Activated T-helper 9 cell treated with anti-CD3 and anti-CD28 coated beads, Interleukin-2, amount 50 U/mL, for 16 hours (primary cell): Measurements from ENCODE around the gene FGF12.

Experiments
- DNase-seq: peaks from one replicate; pipeline ENCODE4 v3.0.0-alpha.2; 2020; ENCODE audit warnings: low read depth

The FGF12 gene

DNA sequence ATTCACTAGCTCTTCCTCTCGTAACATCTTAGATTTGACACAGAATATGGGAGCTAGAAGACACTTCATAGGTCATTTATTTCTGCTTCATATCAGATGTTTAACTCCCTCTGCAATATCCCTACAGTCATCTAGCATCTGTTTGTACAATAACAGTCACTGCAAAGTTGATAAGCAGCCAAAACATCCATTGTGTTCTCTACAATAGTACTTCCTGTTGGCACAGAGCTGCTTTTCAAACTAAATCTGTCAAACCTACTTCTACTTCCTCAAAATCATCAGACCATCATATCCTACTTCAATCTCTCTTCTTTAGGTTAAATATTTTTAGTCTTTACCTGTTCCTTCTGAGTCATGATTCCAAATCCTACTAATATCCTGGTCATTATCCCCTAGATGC, 233.2 kb downstream of the FGF12 start:
- DNase-seq, result no peak

DNA sequence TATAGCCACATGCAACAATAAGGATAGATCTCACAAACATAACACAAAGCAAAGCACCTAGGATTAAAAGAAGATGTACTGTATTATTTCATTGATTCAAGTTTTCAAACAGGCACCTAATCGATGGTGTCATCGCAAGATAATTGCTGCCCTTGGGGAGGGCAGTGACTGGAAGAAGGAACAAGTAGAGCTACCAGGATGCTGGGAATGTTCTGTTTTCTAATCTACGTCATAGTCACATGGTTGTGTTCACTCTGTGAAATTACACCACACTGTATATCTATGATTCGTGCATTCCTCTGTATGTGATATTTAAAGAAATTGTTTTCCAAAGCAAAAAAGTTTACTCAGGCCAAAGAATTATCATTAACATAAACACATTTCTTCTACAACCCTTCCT, 236.6 kb downstream of the FGF12 start:
- no peak for DNase-seq

DNA sequence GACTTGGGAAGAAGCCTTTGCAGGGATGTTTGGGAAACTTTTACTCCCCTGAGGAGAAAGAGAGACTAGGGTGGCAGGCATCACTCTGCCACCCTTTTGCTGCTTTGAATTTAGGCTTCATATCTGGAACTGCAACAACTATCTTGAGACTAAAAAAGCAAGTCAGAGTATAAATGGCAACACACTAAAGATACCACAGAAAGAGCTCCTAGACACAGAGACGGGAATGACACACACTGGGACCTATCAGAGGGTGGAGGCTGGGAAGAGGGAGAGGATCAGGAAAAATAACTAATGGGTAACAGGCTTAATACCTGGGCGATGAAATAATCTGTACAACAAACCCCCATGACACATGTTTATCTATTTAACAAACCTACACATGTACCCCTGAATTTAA, 237.8 kb downstream of the FGF12 start:
- DNase-seq, result no peak

DNA sequence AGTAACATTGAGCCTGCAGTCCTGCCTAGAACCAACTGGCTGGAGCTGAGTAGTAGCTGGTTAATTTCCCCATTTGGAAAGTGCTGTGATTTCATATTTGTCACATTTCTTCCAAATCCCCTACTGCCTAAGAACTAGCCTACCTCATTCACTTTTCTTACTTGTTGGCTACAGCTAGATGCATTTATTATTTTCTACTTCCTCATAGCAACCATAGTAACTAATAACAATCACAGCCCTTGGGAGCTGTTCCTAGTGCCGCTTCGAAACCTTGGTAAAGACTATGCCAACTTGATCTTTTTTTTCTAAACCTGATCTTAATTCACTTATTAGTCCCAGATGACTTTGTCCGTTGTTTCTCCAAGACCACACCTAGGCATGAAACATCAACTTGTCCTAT, 240.3 kb downstream of the FGF12 start:
- no peak for DNase-seq

DNA sequence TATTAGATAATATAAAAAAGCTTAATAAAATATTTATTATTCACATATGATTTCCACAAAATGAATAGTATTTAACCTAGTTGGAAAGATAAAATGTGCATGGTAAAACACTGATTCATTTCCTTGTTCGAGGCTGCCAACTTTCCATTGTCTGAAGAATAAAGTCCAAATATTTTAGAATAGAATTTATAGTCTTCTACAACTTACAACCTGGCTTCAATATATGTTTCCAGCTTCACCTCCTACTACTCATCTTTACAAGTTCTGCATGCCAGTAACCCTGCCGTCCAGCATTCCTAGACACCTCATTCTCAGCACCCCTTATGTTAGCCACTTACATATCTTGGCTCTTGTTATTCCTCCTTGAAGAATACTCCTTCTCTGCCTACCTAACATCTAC, 244.5 kb downstream of the FGF12 start:
- DNase-seq, result no peak

DNA sequence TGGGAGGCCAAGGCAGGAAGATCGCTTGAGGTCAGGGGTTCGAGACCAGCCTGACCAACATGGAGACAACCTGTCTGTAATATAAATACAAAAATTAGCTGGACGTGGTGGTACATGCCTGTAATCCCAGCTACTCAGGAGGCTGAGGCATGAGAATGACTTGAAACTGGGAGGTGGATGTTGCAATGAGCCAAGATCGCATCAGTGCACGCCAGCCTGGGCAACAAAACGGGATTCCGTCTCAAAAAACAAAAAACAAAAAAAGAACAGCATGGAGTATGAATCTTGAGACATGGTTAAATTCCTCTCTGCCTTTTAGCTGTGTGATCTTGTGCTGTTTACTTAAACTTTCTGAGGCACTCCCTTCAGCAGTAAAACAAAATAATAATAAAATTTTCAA, 244.9 kb downstream of the FGF12 start:
- no peak for DNase-seq

DNA sequence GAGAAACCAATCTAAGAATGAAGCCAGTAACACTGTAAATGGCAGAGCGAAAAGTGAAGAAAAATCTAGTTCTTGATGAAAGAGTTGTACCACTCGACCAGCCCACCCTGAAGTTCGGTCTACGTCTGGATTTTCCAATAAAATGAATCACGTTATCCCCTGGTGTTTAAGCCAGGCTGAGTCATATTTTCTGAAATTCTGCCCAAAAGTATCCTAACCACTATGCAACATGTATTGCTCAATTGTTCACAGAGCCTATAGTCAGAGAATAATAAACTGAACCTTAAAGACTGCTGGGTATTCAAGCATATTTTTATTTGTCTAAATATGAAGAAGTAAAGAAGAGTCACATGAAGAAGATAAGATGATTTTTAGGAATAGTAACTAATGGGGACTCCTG, 245.7 kb downstream of the FGF12 start:
- no peak for DNase-seq

DNA sequence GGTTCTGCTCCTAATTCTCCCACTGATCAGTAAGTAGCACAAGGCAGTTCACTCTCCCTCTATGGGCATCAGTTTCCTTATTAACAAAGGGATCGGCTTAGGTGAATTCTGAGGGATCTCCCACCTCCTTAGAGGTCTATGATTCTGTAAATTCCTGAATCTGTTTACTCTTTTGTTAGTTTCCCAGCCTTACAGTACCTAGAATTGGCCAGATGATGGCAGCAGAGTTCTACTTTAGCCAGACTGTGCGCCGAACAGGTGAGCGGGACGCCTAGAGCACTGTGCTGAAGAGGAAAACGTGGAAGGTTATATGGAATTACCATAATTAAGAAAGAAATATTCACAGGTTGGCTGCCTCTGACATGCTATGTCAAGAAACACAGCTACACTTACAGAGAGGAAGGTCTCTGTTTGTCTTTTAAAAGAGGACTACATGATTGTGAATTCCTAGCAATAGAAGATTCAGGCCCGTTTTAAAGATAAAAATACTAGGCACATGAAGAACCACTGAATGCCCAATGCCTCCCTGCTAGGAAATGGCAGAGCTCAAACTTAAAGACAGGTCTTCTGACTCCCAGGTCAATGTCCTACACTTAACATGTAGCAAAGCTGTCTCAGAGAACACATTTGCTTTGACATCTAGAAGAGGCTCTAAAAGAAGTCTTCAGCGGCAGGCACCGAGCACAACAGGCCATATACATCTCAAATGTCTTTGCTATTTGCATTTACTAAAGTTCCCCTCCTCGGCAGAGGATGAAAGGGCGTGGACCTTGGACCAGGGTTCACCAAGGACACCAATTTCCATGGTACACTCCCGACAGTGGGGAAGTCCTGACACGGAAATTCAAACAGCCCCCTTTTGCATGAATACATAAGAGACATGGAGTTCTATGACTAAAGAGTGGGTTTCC, 259.9 kb downstream of the FGF12 start:
- DNase-seq, result peak; percentile 5

DNA sequence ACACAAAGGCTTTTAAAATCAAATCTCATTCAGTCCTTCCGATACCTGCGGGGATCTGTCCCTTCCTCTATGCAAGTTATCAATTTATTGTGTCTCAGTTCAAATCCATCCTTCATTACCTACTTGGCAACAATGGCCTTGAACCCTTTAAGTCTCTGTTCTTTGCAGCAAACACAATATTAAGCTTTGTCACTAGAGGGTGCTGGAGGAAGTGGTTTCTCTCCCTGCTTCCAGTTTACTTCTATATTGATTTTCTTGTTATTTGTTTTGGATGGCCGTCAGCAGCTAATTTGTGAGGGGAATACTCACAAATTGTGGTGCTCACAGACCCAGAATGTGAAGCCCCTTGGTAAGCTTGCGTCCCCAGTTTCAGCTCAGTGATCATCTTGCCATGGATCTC, 278.3 kb downstream of the FGF12 start:
- DNase-seq, result no peak

DNA sequence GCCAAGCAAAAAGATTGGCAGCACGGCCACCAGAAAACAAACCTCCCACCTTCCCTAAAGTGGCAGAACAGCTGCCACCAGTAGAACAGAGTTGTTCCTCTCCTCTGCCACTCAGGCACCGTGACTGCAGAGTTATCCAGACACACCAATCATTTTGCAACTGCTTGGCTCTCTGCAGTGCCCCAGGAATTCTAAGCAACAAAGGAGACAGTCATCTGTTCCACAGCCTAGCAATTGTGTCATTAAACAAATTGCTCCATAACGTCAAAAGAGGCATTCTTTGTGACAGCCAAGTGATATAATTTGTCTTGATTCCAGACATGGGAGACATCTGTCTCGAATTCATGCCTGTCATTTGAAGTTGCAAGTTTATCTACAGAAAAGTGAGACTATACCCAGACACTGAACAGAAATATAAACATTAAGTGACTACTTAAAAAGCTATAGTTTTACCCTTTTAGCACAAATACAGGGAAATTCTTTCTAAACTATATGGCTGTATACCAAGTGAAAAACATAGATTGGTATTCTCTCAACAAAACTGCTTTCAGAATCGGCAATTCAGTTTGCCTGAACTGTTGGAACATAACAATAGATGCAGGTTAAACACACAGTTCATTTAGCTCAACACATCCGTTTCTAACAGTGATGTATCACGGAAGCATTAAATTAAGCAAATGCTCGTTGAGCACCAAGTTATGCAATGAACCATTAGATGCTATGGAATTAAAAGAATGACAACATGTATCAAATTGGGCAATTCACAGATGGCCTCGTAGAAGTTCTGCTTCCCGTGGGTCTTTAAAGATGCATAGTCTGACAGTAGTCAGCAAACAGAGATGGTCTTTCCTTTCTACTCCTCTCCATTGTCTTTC, 281.3 kb downstream of the FGF12 start:
- DNase-seq, result no peak

DNA sequence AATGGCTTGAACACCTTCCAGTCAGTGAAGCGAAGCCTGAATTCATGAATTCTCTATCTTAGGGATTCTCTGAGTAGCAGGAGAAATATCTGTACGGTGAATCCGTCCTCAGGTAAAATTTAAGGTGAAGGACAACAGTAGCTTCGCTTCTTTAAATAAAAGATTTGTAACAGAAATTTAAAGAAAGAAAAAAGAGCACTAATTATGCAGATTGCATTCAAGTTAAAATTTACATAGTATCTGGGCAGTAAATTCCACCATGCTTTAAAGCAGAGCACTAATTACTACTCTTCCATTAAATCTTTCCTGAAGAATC, 282.6 kb downstream of the FGF12 start:
- DNase-seq, result no peak

DNA sequence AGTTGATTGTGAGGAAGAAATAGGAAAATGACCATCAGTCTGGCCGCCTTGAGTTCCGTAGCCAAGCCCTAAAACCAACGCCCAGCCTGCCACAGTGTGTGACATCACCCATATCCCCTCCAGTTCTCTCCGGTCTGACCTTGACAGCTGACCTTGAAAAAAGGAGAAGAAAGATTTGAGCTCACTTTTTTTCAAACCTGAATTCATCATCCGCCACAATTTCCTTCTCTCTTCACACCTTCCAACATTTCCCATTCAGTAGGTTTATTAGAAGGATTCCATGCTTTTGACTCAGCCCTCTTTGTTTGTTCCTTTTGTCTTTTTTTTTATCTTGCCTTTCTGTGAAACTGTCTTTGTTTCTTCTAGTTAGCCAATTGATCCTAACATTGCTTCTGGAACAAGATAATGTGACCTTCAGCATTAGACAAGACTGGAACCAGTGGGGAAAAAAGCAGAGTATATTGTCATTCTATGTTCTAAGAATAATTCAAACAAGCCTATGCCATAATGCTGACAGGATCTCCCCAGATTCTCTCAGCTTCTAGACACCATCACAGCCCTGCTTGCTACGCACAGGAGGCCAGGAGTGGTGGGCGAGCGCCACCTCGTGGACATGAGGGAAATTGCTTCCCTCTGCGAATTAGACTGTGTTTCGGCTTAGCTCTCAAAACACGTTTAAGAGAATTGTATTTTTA, 283.1 kb downstream of the FGF12 start:
- DNase-seq, result peak; percentile 13

DNA sequence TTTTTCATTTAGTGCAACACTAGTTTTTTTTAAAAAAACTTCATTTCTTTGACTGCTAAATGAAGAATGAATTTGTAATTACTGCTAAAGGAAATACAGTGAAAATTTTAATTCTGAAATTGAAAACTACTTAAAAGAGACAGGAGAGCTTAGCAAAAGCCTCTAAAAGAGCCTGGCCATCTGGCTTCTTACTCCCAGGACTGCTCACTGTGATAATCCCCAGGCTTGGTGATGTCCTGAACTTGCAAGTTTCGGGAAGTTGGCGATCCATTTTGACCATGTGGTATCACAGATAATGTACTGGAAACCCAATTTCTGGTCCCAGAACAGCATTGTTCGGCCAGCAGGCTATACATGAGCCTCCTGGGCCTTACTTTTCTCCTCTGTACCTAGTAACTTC, 292.1 kb downstream of the FGF12 start:
- DNase-seq, result no peak

DNA sequence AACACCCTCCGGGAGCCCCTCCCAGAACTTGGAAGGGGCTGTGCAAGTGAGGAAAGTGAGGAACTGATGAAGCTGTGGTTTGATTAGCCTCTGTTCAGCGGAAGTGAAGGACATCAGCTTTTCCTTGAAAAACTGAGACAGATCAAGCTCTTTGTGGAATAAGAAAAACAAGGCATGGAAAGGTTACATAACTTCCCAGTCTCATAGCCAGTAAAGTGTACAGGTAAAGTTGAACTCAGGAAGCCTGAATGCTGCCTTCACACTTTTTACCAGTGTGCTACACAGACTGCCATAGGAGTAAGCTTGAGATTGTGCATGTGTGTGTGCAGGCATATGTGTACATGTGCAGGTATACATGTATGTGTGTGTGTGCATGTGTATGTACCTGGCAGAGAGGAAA, 293.2 kb downstream of the FGF12 start:
- DNase-seq, result no peak

DNA sequence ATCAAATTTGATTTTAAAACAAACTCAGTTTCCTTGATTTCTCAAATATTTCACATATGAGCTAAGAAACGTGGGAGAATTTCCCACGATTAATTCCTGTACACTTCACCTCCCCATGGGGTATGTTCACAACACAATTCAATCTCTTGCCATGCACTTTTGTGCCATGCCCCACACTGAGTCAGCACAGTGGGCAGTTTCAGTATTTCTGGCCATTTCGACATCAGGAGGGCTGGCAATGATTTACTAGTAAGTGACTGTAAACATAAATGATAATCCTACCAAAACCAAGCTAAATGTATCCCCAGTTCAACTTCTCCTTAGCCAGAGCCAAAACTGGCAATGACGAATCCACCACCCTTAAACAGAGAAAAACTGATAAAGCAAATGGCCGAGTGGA, 293.6 kb downstream of the FGF12 start:
- DNase-seq, result no peak

DNA sequence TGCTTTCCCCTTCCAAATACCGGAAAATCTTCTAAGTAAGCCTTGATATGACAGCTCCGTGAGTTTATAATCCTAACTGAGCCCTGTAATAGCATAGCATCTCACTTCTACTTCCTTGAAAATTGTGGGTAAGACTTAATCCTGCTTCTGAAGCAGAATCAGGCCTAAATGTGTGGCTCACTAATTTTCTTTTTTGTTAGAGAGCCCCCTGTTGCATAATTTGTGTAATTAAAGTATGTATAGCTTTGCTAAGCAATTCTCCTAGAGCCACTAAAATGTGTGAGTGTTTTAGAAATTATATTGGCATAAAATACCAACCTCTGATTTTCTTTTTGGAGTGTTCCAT, 304.4 kb downstream of the FGF12 start:
- DNase-seq, result no peak

DNA sequence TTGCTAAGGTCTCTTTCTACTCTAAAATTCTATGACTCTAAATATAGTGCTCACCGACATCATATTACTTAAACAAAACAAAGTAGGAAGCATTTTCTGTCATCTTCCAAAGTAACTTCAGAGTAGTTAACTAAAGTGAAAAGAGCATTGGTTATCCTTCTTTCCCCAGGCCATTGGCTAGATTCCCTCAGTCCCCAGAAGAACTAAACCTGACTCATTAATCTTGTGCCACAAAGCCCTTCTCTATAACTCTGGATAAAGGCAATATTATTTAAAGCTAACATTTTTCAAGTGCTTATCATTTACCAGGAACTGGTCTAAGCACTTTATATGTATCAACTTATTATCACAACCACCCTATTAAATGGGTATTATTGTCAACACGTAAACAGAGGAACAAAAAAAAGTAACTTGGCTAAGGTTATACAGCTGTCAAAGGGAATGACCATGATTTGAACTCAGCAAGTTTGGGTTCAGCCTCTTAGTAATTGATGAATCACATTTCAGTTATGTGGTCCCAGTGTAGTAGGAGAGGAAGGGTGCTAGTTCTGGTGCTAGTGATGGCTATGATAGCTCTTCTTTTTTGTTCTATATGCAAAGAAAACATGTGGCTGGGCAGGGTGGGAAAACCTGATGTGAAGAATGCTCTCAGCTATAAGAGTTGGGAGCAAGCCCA, 304.9 kb downstream of the FGF12 start:
- DNase-seq, result no peak

DNA sequence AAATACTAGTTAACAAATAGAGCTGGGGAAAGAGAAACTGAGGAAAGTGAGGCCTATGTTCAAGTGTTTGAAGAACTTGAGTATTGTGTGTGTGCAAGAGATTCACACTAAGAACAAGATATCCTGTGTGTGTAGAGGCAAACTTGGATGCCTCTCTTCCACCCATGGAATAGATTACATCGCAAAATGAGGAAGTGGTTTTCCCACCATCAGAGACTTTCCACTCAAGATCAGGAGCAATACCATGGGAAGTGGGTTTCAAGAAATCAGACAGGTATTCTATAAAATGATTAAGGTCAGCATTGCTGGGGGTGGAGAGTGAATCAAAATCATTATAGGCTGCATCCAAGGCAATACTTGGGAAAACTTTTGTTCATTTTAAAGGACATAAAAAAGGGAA, 308.0 kb downstream of the FGF12 start:
- no peak for DNase-seq

DNA sequence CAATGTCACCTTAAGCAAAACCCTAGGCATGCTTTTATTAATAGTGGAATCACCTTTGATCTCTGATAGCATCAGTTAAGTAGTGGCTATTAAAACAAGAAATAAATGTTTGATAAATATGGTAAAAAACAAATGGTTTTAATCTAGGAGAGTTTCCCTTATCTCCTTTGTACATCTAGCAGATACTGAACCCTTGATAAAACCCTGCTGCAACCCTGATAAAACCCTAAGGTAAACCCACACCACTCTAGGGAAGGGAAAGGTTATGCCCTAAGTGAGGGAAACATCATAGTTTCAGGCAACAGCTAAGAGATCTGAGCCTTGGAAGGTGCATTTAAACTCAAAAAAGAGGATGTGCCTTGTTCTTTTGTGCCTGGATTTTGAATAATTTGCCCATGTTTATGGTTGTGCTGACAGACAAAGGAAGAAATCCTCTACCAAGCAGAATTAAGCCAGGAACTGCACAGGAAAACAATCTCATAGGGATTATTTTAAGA, 309.7 kb downstream of the FGF12 start:
- no peak for DNase-seq

DNA sequence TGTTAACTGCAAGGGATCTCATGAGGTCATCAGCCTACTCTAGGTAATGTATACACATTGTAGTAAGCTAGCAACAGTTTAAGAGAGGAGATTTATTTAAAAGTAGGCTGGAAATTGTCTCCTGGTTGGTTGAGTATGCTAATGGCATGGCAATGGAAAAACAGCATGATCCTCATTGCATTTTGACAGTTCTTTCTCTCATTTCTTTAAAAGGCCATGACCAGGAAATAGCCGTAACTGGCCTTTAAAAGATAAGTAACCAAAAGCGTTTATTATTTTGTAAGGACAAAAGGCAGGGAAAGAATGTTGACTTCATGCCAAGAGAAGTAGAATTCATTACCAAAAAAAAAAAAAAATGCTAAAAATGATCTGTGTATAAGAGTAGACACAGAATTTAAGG, 310.3 kb downstream of the FGF12 start:
- no peak for DNase-seq

DNA sequence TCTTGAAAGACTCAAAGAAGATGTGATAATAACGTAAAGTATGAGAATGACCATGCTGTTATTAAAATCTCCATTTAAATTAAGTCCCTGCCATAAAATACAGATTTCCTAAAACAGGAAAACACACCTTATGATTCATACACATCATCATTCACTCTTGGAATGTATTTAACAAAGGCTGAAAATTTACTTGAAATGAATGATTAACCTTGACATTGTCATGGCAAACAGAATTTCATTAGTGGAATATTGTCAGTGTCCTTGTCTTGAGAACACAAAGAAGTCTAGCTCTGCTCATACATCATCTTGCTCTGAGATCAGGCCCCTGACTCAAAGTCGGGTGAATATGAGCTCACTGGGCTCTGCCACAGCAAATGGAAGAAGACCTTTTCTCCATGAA, 313.9 kb downstream of the FGF12 start:
- no peak for DNase-seq

DNA sequence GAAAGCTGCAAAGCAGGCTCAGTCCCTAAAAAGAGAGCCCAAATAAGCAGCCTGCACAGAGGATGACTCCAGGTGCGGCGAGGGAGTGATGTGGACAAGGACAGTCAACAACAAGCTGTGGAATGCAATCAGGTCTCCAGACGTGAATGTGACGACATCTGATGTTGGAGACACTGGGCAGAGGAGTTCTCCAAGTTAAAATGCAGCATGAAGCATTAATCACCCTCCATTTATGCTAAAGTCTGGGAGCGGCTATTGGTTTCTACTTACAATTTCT, 316.7 kb downstream of the FGF12 start:
- no peak for DNase-seq
